Vagina (tissue), 2 donors: Measurements from ENCODE around the gene ZP4.

ENCODE experiments used
- CTCF ChIP-seq, 3 experiments: fragments of 450-650 bp in 2 of 3; fragments of 200-600 bp in 1 of 3; sonication (generic) in 1 of 3; IDR thresholded peaks; one replicate each; pipeline ENCODE4 v1.5.1; 2017 to 2019; ENCODE audit warnings: antibody characterized with exemption in 3 of 3, mild to moderate bottlenecking in 2 of 3, moderate library complexity in 2 of 3
- POLR2A ChIP-seq, 2 donors: fragments of 450-650 bp; IDR thresholded peaks; one replicate each; pipeline ENCODE4 v1.6.1; 2017; ENCODE audit warnings: antibody characterized with exemption in 2 of 2, mild to moderate bottlenecking in 2 of 2, moderate library complexity in 2 of 2
- POLR2AphosphoS5 ChIP-seq, 2 donors: sonication (generic); formaldehyde crosslinking; IDR thresholded peaks; one replicate each; pipeline ENCODE4 v1.9.0; 2017; ENCODE audit warnings: antibody characterized with exemption in 2 of 2, mild to moderate bottlenecking in 2 of 2, low read depth in 1 of 2; ENCODE audit not compliant: insufficient read depth in 1 of 2

GRCh38 chr1:237895630-237896029 is 4.9 kb upstream of the ZP4 start:
- TF ChIP-seq CTCF (IDR thresholded peaks at IDR 0.05) (no peak), POLR2AphosphoS5 (IDR thresholded peaks at IDR 0.05; ENCODE audit: insufficient read depth in 1 of 2, low read depth in 1 of 2) (no peak), POLR2A (IDR thresholded peaks at IDR 0.05) (no peak)
